ENCODE measurements around the gene SGF29.
"Not testable (repeated sequence)": the region's sequence is repeated elsewhere in the genome, so short reads cannot be mapped to it uniquely, and the experiment has no call there.

The SGF29 gene

GRCh38 chr16:28553776-28554633 lies at the start of gene SGF29:
TSS of gene SGF29 (plus strand) at chr16:28553920. CDS start at chr16:28581070, 27,150 bp downstream.
- DNase-seq (ENCODE audit: extremely low read depth in 1 of 2, low read depth in 1 of 2), result peak; percentile 87 to 90

DNA sequence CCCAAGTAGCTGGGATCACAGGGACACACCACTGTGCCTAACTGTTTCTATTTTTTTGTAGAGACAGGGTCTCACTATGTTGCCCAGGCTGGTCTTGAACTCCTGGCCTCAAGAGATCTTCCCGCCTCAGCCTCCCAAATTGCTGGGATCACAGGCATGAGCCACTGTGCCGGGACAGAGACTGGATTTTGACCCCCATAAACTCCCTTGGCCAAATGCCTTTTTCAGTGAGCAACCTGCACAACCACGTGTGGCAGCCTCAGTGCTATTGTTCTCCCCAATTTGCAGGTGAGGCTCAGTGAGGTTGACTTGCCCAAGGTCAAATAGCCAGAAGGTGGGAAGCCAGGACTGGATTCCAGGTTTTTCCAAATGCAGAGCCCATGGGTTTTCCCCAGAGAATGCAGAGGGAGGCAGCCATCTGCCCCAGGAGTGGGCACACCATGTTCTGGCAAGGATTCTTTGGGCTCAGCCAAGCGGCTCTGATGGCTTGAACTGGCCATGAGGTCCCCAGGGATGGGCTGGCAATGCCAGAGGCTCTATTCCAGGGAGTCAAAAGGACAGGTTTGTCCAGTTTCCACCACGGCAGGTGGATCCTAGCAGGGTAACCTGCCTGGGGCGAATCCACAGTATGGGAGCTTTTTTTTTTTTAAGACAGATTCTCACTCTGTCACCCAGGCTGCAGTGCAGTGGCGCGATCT lies 48.9 kb upstream of the SGF29 start:
- DNase-seq (ENCODE audit: extremely low read depth in 1 of 2, low read depth in 1 of 2), result no peak

DNA sequence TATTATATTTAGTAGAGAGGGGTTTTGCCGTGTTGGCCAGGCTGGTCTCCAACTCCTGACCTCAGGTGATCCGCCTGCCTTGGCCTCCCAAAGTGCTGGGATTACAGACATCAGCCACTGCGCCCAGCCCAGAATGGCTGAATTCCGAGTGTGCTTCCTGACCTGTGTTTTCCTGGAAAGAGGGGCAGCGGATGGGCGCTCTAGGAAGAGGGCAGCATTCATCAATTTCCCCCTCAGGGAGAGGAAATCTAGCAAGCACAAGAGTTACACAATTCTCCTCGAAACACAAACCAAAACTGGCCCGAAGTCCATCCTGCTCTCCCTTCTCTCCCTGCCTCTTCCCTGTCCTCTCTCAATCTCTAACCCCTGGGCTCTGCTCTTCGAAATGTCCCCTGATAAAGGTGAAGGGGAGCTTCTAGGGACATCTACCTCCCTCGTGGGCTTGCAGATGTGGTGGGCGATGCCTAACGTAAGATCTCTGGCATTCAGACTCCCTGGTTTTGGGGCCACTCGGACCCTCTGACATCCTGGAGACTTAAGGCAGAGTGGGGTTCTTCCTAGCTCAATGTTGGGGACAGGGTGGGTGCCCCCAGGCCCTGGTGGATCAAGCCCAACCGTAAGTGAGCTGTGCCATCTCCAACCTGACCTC lies 48.1 kb upstream of the SGF29 start:
- no peak for DNase-seq (ENCODE audit: extremely low read depth in 1 of 2, low read depth in 1 of 2)

GRCh38 chr16:28511031-28511430 lies 42.7 kb upstream of the SGF29 start:
- DNase-seq (ENCODE audit: extremely low read depth in 1 of 2, low read depth in 1 of 2), result no peak

GRCh38 chr16:28511801-28512789 lies 41.6 kb upstream of the SGF29 start:
- no peak for DNase-seq (ENCODE audit: extremely low read depth in 1 of 2, low read depth in 1 of 2)

DNA sequence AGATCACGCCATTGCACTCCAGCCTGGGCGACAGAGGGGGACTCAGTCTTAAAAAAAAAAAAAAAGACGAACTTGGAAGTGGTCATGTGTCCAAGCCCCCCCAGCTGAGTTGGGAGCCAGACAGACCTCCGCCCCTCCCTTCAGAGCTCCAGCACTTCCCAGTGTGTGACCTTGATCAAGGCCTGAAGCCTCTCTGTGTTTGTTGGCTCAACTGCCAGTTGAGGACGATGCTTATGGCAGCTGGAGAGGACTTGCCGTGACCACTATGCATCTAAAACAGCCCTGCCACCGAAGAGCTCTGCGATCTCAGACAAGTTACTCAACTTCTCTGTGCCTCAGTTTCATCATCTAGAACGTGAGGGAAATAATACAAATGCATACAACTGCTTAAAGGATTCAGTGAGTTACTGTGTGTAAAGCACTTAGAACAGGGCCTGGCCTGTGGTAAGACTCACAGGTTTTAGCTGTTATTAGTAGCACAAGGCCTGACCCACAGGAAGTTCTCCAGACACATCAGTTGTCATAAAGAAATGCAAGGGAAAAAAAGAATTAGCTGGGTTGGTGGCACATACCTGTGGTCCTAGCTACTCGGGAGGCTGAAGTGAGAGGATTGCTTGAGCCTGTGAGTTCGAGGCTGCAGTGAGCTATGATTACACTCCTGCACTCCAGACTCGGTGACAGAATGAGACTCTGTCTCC lies 40.1 kb upstream of the SGF29 start:
- no peak for DNase-seq (ENCODE audit: extremely low read depth in 1 of 2, low read depth in 1 of 2)

DNA sequence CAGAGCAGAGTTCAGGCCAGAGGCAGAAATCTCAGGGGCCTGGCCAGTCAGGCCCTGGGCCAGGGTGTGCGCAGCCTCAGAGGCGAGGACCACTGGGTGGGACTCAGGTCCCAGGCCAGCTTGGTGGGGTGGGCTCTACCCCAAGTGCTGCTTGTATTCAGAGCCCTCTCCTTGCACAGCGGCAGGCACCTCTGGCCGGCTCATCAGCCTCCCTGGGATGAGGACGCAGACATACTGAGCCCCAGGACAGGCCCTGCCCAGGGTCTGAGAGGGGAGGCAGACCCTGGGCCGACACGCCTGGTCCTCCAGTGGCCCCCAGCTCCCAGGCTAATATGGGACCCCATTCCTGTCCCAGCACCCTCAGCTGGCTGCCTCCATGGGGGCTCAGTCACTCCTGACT lies 39.5 kb upstream of the SGF29 start:
- no peak for DNase-seq (ENCODE audit: extremely low read depth in 1 of 2, low read depth in 1 of 2)

DNA sequence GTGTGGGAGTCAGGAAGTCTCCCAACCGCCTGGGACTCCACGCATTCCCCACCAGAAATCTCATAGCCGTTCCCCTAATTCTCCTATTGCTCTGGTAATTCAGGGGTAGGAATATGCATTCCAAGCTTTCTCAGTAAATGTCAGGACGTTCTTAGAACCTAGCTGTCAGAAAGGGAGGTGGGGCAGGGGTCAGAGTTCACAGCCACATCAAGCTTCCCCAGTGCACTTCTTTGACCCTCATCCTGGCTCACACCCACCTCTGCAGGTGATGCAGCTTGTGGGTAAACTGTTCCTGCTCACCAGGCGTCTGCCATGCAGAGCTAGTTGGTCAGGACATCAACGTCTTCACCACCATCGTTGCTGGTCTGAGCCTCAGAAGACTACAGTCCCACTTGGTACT lies 33.0 kb upstream of the SGF29 start:
- DNase-seq (ENCODE audit: extremely low read depth in 1 of 2, low read depth in 1 of 2), result no peak

DNA sequence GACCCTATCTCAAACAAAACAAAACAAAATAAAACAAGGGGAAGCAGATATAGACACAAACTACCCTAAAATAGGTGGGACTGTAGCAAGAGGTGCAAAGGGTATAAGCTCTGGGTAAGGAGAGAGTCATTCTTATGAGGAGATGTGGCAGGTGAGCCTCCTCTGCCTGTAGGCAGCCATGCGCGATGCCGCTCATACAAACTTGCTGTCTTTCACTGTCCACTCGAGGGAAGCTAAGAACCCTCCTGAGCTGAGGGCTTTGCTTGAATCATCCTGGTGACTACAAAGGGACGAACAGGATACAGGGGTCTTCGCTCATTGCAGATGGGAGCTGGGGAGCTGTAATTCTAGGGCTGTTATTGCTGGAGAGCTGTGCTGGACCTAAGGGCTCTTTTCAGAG lies 32.3 kb upstream of the SGF29 start:
- DNase-seq (ENCODE audit: extremely low read depth in 1 of 2, low read depth in 1 of 2), result no peak

DNA sequence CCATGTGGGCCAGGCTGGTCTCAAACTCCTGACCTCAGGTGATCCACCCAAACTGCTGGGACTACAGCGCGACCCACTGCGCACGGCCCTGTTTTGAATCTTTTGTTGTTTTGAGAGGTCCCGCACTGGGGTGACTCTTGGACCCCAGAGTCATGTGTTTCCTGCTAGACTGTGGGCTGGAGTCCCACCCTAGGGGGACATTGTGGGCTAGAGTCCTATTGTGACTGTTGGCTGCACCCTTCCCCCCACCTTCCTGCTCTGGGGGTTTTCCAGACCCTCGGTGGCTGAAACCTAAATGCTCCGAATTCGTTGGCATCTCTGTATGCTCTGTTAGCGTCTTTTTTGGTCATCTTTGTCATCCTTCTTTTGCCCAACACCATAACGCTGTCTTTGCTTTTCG lies 30.9 kb upstream of the SGF29 start:
- DNase-seq (ENCODE audit: extremely low read depth in 1 of 2, low read depth in 1 of 2), result no peak

- no peak for DNase-seq (ENCODE audit: extremely low read depth in 1 of 2, low read depth in 1 of 2)
These were observed 29.0 kb upstream of the SGF29 start for GRCh38 chr16:28524681-28525171.

DNA sequence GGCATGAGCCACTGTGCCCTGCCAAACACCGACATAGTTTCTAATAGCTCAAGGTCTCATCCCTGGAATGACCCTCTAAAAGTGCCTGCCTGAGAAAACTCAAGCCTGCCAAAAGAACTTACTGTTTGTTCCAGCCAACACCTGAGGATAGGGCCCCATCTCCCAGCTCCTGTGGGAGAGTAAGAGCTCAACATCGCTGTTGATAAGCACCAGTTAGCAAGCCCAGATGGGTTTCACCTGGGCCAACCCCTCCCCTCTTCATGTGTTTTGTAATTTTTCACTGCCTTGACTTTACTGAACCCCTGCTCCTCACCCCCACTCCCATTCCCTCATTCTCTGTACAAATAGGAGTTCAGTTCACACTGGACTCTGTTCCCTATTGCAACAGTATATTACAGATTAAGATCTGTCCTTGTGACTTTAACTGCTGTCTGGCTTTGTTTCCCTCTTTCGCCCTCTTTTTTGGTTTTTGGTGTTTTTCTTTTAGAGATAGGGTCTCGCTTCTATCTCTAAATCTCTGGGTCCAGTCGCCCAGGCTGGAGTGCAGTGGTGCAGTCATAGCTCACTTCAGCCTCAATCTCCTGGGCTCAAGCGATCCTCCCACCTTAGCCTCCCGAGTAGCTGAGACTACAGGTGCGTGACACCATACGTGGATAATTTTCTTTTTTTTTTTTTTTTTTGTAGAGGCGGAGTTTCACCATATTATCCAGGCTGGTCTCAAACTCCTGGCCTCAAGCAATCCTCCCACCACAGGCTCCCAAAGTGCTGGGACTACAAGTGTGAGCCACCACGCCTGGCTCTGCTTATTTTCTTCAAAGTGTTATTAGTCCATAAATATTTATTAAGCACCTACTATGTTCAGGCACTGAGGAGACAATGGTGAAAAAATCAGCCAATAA lies 27.3 kb upstream of the SGF29 start:
- no peak for DNase-seq (ENCODE audit: extremely low read depth in 1 of 2, low read depth in 1 of 2)

DNA sequence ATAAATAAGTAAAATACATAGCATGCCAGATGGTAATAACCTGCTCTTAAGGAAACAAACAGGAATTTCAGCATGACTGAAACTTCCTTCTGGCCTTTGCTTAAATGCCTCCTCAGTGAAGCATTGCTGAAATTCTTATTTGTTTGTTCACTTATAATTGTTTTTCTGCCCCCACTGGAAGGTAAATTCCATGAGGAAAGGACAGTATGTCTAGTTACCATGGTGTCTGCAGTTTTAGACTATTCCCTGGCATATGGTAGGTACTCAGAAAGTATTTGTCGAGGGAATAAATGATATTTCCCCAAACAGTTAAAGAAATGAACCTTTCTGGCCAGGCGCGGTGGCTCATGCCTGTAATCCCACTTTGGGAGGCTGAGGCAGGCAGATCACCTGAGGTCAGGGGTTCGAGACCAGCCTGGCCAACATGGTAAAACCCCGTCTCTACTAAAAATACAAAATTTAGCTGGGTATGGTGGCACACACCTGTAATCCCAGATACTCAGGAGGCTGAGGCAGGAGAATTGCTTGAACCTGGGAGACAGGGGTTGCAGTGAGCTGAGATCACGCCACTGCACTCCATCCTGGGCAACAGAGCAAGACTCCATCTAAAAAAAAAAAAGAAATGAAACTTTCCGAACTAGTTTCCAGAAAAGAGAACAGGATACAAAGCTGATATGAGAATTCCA lies 26.5 kb upstream of the SGF29 start:
- not testable (repeated sequence) for DNase-seq (ENCODE audit: extremely low read depth in 1 of 2, low read depth in 1 of 2)

DNA sequence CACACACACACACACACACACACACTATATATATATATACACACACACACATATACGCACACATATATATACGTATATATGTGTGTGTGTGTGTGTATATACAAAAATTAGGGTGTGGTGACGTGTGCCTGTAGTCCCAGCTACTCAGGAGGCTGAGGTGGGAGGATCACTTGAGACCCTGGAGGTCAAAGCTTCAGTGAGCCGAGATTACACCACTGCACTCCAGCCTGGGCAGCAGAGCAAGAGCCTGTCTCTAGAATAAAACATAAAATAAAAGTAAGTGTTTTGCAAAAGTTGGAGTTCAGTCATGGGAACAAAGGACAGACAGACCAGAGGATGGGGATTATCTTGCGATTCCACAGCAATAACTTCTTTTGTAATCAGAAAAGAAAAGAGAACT lies 25.7 kb upstream of the SGF29 start:
- no peak for DNase-seq (ENCODE audit: extremely low read depth in 1 of 2, low read depth in 1 of 2)

- no peak for DNase-seq (ENCODE audit: extremely low read depth in 1 of 2, low read depth in 1 of 2)
These were observed 25.3 kb upstream of the SGF29 start for GRCh38 chr16:28528463-28528867.

DNA sequence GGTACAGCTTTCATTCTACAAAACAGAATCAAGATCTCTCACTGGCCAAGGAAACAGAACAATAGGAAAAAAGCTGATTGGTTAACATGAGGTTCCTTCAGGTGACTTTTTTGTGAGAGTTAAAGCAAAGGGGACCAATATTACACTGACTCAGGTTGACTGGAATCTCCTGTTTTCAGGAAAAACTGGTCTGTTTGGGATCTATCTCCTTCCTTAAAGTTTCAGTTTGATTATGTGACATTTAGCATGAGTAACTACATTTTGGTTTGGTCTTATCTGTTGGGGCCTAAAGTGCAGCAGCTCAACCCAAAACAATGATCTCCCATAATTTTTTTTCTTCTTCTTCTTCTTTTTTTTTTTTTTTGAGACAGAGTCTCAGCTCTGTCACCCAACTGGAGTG lies 24.6 kb upstream of the SGF29 start:
- no peak for DNase-seq (ENCODE audit: extremely low read depth in 1 of 2, low read depth in 1 of 2)

DNA sequence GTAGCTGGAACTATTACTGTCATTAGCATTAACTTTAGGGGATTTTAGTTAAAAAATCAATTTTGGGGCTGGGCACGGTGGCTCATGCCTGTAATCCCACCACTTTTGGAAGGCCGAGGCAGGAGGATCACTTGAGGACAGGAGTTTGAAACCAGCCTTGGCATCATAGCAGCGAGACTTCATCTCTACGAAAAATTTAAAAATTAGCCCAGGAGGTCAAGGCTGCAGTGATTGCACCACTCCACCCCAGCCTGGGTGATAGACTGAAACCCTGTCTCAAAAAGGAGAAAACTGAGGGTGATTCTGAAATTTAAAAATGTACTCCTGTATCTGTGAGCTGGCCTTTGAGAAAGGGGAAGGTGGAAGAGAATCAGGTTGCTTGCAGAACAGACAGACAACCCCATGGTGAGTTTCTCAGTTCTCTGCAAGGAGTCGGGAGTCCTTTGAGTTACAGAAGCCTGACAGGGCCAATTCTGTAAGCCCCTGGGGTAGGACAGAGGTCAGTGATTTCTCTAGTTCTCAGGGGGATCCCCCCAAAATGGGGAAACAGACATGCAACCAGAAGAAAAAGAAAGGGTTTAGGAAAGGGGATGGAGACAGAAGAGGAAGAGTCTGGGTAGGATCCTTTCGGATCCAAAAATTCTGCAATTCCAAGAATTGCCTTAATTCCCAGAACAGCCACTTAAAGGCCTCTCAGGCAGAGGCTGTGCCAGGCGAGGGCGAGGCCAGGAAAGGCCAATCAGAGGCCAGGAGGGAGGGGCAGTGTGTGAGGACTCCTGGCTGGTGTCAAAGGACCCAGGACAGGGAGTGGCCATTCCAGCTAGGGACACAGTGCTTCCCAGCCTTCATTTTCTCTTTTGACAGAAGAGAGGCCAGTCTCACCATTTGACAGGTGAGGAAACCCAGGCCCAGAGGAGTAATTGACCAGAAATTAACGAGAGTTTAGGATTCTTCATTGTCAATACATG lies 21.7 kb upstream of the SGF29 start:
- no peak for DNase-seq (ENCODE audit: extremely low read depth in 1 of 2, low read depth in 1 of 2)

All from activated CD8-positive, alpha-beta memory T cell treated with anti-CD3 and anti-CD28 coated beads for 1 hour (primary cell).